ENCODE data around the gene STKLD1. TPM values are rescaled to one million over a fixed set of nuclear protein-coding genes. Genes with fewer than 3 reads are reported as not detected.
"Not testable (repeated sequence)": the region's sequence is repeated elsewhere in the genome, so short reads cannot be mapped to it uniquely, and the experiment has no call there.

Gene STKLD1
- total RNA-seq, 1 donor from 2014 or later = 0.59 TPM

DNA sequence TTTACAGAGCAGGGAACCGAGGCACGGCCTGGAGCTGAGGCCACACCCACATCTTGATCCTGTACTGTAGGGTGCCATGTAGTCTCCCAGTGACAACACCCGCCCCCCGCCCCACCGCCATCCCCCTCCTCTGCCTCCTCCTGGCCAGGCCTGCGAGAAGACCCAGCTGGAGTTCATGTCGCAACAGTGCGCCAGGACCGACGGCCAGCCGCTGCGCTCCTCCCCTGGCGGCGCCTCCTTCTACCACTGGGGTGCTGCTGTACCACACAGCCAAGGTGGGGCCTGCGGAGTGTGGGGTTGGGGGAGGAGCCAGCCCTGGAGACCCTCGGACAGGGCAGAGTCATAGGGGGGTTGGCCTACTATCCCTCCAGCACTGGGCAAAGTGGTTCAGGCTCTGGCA, 60.5 kb downstream of the STKLD1 start:
- intact Hi-C loops (cut with micrococcal nuclease) = no loop called here

DNA sequence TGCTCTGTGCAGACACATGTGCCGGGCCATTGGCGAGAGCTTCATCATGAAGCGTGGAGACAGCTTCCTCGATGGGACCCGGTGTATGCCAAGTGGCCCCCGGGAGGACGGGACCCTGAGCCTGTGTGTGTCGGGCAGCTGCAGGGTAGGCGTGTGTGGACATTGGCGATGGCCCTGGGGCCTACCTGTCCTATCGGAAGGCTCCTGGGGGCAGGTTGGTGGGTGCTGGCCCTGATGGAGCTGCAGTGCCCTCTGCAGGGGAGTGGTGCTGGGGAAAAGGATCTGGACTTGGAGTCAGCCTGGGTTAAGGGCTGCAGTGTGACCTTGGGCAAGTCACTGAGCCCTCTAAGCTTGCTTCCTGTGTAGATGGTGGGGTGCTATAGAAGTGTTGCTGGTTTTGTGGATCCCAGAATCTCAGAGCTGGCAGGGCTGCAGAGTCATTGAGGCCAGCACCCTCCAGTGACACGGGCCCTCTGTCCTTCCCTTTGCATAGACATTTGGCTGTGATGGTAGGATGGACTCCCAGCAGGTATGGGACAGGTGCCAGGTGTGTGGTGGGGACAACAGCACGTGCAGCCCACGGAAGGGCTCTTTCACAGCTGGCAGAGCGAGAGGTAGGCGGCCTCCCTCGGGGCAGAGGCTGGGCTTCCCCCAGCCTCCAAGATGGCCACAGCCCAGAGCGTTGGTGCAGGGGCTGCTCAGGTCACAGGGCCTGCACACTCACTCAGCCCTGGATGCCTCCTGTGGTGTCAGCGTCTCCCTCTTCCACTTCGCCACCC, 61.8 kb downstream of the STKLD1 start:
- intact Hi-C loops (cut with micrococcal nuclease) = no loop called here

DNA sequence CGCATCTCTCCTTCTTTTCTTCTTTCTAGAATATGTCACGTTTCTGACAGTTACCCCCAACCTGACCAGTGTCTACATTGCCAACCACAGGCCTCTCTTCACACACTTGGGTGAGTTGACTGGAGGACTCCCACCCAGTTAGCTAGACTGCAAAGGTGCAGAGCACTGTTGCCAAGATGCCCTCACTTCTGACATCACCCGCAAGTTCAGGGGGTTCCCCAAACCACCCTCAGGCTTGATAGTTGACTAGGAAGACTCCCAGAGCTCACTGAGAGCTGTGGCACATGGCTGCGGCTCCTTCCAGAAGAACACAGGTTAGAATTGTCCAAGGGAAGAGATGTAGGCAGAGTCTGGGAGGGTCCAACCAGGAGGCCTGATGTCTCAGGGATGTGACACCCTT, 63.2 kb downstream of the STKLD1 start:
- intact Hi-C loops (cut with micrococcal nuclease) = no loop called here

DNA sequence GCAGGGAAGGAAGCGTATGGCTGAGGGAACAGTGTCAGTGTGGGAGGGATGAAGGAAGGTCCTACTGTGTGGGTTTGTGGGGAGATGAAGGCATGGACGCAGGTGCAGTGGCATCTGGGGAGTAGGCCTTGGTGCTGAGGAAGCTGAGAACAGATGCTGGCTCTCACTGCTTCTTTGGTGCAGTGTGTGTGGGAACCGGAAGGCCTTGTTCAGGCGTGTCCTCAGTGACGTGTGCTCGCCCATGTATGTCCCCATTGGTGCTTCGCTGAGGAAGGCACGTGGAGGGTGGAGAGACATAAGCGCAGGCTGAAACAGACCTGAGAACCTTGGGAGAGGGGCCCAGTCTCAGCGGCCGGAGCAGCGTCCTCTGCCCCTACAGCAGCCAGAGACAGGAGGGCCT, 64.7 kb downstream of the STKLD1 start:
- intact Hi-C loops (cut with micrococcal nuclease) = no loop called here

DNA sequence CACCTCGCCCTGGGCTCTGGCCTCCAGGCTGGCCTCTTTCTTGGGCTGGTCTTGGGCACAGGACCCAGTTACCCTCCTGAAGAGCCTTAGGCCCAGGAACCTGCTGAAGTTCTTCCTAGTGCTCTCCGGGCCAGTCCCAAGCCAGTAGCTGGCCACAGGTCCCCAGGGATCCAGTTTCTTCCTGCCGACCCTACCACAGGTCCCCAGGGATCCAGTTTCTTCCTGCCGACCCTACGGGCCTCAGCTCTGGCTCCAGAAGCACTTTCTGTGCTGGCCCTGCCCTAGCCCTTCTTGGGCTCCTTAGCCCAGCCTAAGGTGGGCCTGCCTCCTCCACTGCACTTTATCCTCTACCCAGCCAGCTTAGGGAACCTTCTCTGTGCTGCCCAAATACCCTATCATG, 65.4 kb downstream of the STKLD1 start:
- intact Hi-C loops (cut with micrococcal nuclease) = no loop called here

DNA sequence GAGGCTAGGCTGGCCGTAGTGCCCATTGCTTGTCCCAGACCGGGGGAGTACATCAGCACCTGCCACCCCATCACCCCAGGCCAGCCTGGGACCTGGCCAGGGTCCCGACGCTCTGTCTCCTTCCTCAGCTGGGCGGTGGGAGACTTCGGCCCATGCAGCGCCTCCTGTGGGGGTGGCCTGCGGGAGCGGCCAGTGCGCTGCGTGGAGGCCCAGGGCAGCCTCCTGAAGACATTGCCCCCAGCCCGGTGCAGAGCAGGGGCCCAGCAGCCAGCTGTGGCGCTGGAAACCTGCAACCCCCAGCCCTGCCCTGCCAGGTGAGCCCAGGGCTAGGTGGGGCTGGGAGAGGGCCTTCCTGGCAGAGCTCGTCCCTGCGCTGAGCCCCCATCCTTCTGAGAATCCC, 67.1 kb downstream of the STKLD1 start:
- intact Hi-C loops (cut with micrococcal nuclease) = no loop called here

DNA sequence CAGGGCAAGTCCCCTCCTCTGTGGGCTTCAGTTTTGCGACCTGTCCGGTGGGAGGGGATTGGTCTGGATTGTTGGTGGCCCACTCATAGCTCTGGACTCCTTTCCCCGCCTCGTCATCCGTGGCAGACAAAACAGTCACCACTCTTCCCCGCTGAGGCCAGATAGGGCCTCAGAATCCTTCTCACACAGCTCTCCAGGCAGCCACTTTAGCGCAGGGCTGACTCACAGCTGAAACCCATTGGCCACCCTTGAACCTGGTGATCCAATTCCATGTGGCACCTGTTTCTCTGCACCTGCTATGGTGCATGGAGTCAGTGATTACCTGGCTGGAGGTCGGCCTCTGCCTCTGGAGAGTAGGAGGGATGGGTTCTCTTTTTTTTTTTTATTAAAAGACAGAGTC, 67.8 kb downstream of the STKLD1 start:
- intact Hi-C loops (cut with micrococcal nuclease) = no loop called here

DNA sequence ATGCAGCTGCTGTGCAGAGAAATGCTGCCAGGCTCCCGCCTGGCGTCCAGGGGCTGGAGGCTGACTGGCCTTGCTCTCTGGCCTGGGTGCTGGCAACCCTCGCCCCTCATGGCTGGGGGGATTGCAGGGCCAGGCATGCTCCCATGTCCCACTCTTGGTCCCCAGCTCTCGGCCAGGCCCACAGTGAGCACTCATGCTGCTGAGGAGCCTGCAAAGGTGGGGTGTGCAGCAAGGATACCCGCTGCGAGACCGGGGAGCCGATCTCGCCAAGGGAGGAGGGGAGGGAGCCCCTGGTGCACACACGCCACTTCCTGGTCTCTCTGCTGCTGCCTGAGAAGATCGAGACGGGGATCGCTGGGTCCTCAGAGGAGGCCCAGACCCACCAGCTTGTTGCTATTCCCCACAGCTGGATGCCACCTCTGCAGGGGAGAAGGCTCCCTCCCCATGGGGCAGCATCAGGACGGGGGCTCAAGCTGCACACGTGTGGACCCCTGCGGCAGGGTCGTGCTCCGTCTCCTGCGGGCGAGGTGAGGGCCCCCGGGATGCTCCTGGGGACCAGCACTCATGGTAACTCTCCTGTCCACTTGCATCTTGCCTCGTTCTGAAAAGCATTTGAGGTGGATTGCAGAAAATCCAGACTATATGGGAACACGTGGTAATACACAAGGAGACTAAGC, 69.3 kb downstream of the STKLD1 start:
- intact Hi-C loops (cut with micrococcal nuclease) = no loop called here

DNA sequence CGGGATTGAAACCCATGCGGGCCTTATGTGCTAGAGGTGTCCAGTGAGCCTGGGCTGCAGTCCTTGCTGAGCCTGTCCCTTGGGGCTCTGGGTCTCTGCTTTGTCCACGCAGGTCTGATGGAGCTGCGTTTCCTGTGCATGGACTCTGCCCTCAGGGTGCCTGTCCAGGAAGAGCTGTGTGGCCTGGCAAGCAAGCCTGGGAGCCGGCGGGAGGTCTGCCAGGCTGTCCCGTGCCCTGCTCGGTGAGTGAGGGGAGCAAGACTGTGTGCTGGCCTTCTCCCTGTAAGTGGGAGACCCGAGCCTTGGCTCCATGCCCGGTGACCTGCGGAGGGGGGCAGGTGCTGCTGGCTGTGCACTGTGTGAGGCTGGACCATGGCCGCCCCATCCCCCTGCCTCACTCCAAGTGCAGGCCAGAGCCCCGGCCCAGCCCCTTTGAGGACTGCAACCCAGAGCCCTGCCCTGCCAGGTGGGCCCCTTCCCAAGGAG, 72.4 kb downstream of the STKLD1 start:
- intact Hi-C loops (cut with micrococcal nuclease) = no loop called here

DNA sequence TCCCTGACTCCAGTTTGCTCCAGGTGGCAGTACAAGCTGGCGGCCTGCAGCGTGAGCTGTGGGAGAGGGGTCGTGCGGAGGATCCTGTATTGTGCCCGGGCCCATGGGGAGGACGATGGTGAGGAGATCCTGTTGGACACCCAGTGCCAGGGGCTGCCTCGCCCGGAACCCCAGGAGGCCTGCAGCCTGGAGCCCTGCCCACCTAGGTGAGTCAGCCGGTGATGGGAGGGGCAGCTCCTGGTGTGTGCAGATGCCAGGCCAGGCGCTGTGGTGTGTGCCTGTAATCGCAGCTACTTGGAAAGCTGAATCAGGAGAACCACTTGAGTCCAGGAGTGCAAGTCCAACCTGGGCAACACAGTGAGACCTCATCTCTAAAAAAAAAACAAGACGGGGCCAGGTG, 73.6 kb downstream of the STKLD1 start:
- intact Hi-C loops (cut with micrococcal nuclease) = no loop called here

DNA sequence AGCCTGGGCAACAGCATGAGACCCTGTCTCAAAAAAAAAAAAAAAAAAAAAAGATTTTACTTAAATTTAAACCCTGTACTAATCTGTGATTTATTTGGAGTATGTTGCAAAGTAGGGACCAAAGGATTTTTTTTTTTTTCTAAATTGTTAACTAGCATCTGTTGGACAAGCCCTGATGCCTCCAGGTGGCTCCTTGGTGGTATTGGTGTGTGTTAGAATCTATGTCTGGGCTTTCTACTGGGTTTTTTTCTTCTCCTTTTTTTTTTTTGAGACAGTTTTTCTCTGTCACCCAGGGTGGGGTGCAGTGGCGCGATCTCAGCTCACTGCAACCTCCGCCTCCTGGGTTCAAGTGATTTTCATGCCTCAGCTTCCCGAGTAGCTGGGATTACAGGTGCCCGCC, 75.7 kb downstream of the STKLD1 start:
- intact Hi-C loops (cut with micrococcal nuclease) = not testable (repeated sequence)

DNA sequence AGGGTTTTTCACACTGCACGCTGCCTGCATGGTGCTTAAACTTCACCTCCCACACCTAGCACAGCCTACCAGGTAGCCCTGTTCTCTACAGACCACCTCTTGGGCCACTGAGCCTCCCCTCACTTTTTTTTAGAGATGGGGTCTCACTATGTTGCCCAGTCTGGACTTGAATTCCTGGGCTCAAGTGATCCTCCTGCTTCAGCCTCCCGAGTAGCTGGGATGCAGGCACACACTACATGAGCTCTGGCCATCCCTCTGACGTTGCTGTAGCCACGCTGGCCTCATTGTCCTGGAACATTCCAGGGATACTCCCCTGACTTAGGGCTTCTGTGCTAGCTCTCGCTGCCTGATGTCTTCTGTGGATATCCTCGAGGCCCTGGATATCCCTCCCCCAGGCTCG, 76.4 kb downstream of the STKLD1 start:
- intact Hi-C loops (cut with micrococcal nuclease) = no loop called here

DNA sequence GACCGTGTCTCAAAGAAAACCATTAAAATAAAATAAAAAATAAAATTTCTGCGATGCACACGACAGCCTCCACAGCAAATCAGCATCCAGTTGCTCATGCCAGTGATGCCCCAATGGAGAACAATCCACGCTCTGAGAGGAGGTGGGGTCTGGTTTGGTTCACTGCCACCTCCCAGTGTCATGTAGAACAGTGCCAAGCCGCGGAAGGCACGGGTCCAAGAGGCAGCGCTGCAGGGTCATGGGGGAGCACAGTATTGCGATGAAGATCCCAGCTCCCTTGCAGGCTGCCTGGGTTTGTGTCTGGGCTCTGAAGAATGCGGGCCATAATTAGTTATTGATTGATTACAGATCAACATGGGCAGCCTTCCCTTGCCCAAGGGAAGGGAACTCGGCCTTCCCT, 77.5 kb downstream of the STKLD1 start:
- intact Hi-C loops (cut with micrococcal nuclease) = no loop called here

DNA sequence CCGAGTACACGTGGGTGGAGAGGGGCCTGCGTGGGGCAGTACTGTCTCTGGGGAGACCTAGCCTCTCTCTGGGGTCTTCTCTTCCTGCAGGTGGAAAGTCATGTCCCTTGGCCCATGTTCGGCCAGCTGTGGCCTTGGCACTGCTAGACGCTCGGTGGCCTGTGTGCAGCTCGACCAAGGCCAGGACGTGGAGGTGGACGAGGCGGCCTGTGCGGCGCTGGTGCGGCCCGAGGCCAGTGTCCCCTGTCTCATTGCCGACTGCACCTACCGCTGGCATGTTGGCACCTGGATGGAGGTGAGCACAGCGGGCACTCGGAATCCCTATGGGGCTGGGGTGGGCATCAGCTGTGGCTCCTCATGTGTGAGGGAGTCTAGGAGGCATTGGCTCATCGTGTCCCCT, 78.2 kb downstream of the STKLD1 start:
- intact Hi-C loops (cut with micrococcal nuclease) = no loop called here

DNA sequence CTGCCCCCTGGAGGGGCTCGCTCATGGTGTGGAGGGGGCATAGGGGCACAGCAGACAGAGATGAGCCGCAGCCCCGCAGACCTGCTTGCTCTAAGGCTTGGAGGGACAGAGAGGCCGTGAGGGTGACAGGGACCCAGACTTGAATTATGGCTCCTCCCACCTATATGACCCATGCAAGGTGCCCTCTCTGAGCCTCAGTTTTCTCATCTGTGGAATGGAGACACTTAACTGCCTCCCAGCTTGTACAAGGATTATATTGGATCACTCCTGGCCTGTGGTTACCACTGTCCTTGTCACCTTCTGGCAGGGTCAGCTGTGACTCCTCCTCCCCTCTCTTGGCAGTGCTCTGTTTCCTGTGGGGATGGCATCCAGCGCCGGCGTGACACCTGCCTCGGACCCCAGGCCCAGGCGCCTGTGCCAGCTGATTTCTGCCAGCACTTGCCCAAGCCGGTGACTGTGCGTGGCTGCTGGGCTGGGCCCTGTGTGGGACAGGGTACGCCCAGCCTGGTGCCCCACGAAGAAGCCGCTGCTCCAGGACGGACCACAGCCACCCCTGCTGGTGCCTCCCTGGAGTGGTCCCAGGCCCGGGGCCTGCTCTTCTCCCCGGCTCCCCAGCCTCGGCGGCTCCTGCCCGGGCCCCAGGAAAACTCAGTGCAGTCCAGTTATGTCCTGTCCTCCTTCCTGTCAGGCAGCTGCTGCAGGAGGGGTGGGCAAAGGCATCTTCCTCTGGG, 78.9 kb downstream of the STKLD1 start:
- intact Hi-C loops (cut with micrococcal nuclease) = loop anchor here (5.0 kb wide), 1 partner anchor 38 kb away; the partner anchor contains the start of gene REXO4

Other genes starting within 250 kb of the STKLD1 start
- 5.7 and 6.7 TPM in 2 replicates for gene GBGT1, start 212.5 kb upstream of the STKLD1 start, total RNA-seq
- not detected in 2 replicates for gene OBP2B, start 167.1 kb upstream of the STKLD1 start, total RNA-seq
- 2.0 and 3.2 TPM in 2 replicates for gene ABO, start 101.2 kb upstream of the STKLD1 start, total RNA-seq
- gene SURF6, start 40.2 kb upstream of the STKLD1 start, total RNA-seq = 17.9 and 19.0 TPM in 2 replicates
- 27.0 and 27.9 TPM in 2 replicates for gene MED22, start 28.2 kb upstream of the STKLD1 start, total RNA-seq
- 2,139 and 2,222 TPM in 2 replicates for gene RPL7A, start 28.1 kb upstream of the STKLD1 start, total RNA-seq
- 40.3 and 40.9 TPM in 2 replicates for gene SURF1, start 19.9 kb upstream of the STKLD1 start, total RNA-seq
- 14.5 and 16.0 TPM in 2 replicates for gene SURF2, start 19.8 kb upstream of the STKLD1 start, total RNA-seq
- gene SURF4, start 306 bp upstream of the STKLD1 start, total RNA-seq = 203 and 205 TPM in 2 replicates
- gene REXO4, start 41.6 kb downstream of the STKLD1 start, total RNA-seq = 25.6 and 26.1 TPM in 2 replicates
- gene ADAMTS13, start 46.0 kb downstream of the STKLD1 start, total RNA-seq = 2.3 TPM in 2 replicates
- gene CACFD1, start 83.6 kb downstream of the STKLD1 start, total RNA-seq = 0.75 and 0.82 TPM in 2 replicates
- 2.6 and 2.7 TPM in 2 replicates for gene SLC2A6, start 102.7 kb downstream of the STKLD1 start, total RNA-seq
- gene MYMK, start 148.6 kb downstream of the STKLD1 start, total RNA-seq = not detected in 2 replicates
- not detected in 2 replicates for gene ADAMTSL2, start 158.3 kb downstream of the STKLD1 start, total RNA-seq
- not detected in 2 replicates for gene FAM163B, start 233.0 kb downstream of the STKLD1 start, total RNA-seq

All from T-helper 2 cell treated with Interferon-gamma antibody and Interleukin-4, amounts not matched to agents 100 ng/mL and 5 ng/mL, for 36 hours (primary cell).